HFFc6 (cell line): ENCODE data around the gene GAGE1. TPM values are rescaled to one million over a fixed set of nuclear protein-coding genes. Genes with fewer than 3 reads are reported as not detected.
"Not testable (repeated sequence)": the region's sequence is repeated elsewhere in the genome, so short reads cannot be mapped to it uniquely, and the experiment has no call there.

Experiments
- DNase-seq: peaks from one replicate; pipeline ENCODE4 v3.0.0-alpha.2; 2018
- H3K27ac Mint-ChIP-seq: 2 replicates; pipeline ENCODE4 v1.8.0; 2020; ENCODE audit warnings: mild to moderate bottlenecking, mixed read lengths
- H3K27me3 Mint-ChIP-seq: 2 replicates; pipeline ENCODE4 v1.8.0; 2021; ENCODE audit warnings: mild to moderate bottlenecking, moderate library complexity, mixed read lengths; ENCODE audit not compliant: insufficient read depth
- H3K36me3 Mint-ChIP-seq: 2 replicates; pipeline ENCODE4 v1.8.0; 2021; ENCODE audit warnings: low read depth, mixed read lengths
- H3K4me1 Mint-ChIP-seq: 2 replicates; pipeline ENCODE4 v1.8.0; 2020; ENCODE audit warnings: low read depth, mixed read lengths
- H3K4me3 Mint-ChIP-seq: 2 replicates; pipeline ENCODE4 v1.8.0; 2020; ENCODE audit warnings: mild to moderate bottlenecking, moderate library complexity, mixed read lengths
- H3K9me3 Mint-ChIP-seq: 2 replicates; pipeline ENCODE4 v1.8.0; 2020; ENCODE audit warnings: mild to moderate bottlenecking, mixed read lengths
- long read RNA-seq: library from polyadenylated mRNA; unstranded; transcript quantifications from one replicate; pipeline ENCODE4 v2.0.0, GENCODE V29; 2019
- total RNA-seq, 6 experiments: library from RNA; stranded (reverse); fragmentation: NEBNext Ultra II Directional; extraction: Animal tissue kit (Norgen Biotek cat#: 25700); gene quantifications; 2 replicates in 1 of 6; 3 replicates in 5 of 6; pipeline ENCODE4 v1.2.3, GENCODE V29; 2021

GAGE1 gene
- not detected for total RNA-seq
- long read RNA-seq, result 0 reads

- H3K9me3 Mint-ChIP-seq, H3K27ac Mint-ChIP-seq, H3K27me3 Mint-ChIP-seq, H3K36me3 Mint-ChIP-seq, H3K4me1 Mint-ChIP-seq, DNase-seq, H3K4me3 Mint-ChIP-seq: not testable (repeated sequence)
Measured at GRCh38 chrX:49598720-49599119, at the start of gene GAGE1. Gene GAGE1, plus strand, starts transcription at chrX:49599020. Its CDS starts 1,155 bp downstream, at chrX:49600175.

GRCh38 chrX:49550989-49551388 lies 47.8 kb upstream of the GAGE1 start, which contains the start of gene GAGE12E:
Gene GAGE12E, plus strand, starts transcription at chrX:49551289. Its CDS starts 1,155 bp downstream, at chrX:49552444.
- DNase-seq, H3K27ac Mint-ChIP-seq, H3K36me3 Mint-ChIP-seq, H3K4me1 Mint-ChIP-seq, H3K4me3 Mint-ChIP-seq, H3K27me3 Mint-ChIP-seq, H3K9me3 Mint-ChIP-seq: not testable (repeated sequence)

- not testable (repeated sequence) for H3K4me1 Mint-ChIP-seq, H3K27ac Mint-ChIP-seq, H3K27me3 Mint-ChIP-seq, H3K36me3 Mint-ChIP-seq, H3K9me3 Mint-ChIP-seq, DNase-seq, H3K4me3 Mint-ChIP-seq
Measured at GRCh38 chrX:49560542-49560941, 38.3 kb upstream of the GAGE1 start, which contains the start of gene GAGE12F. Gene GAGE12F, plus strand, starts transcription at chrX:49560842. Its CDS starts 1,155 bp downstream, at chrX:49561997.

- H3K9me3 Mint-ChIP-seq, DNase-seq, H3K27ac Mint-ChIP-seq, H3K27me3 Mint-ChIP-seq, H3K36me3 Mint-ChIP-seq, H3K4me3 Mint-ChIP-seq, H3K4me1 Mint-ChIP-seq: not testable (repeated sequence)
Measured at GRCh38 chrX:49568728-49569127, 30.1 kb upstream of the GAGE1 start.

- not testable (repeated sequence) for H3K4me3 Mint-ChIP-seq, H3K4me1 Mint-ChIP-seq, DNase-seq, H3K27me3 Mint-ChIP-seq, H3K36me3 Mint-ChIP-seq, H3K9me3 Mint-ChIP-seq, H3K27ac Mint-ChIP-seq
Measured at GRCh38 chrX:49569152-49569551, 29.7 kb upstream of the GAGE1 start.

- not testable (repeated sequence) for H3K27ac Mint-ChIP-seq, H3K27me3 Mint-ChIP-seq, H3K4me1 Mint-ChIP-seq, H3K36me3 Mint-ChIP-seq, H3K4me3 Mint-ChIP-seq, DNase-seq, H3K9me3 Mint-ChIP-seq
Measured at GRCh38 chrX:49570100-49570499, 28.7 kb upstream of the GAGE1 start, which contains the start of gene GAGE12G. Gene GAGE12G, plus strand, starts transcription at chrX:49570400. Its CDS starts 1,155 bp downstream, at chrX:49571555.

GRCh38 chrX:49579649-49580048 lies 19.2 kb upstream of the GAGE1 start, which contains the start of gene GAGE12H:
Gene GAGE12H, plus strand, starts transcription at chrX:49579949. Its CDS starts 1,155 bp downstream, at chrX:49581104.
- H3K4me1 Mint-ChIP-seq, H3K27ac Mint-ChIP-seq, H3K4me3 Mint-ChIP-seq, H3K27me3 Mint-ChIP-seq, H3K9me3 Mint-ChIP-seq, DNase-seq, H3K36me3 Mint-ChIP-seq: not testable (repeated sequence)

GRCh38 chrX:49589196-49589595 lies 9.6 kb upstream of the GAGE1 start, which contains the start of gene GAGE2A:
Gene GAGE2A, plus strand, starts transcription at chrX:49589496. Its CDS starts 1,155 bp downstream, at chrX:49590651.
- H3K27ac Mint-ChIP-seq, H3K27me3 Mint-ChIP-seq, H3K36me3 Mint-ChIP-seq, H3K4me3 Mint-ChIP-seq, DNase-seq, H3K4me1 Mint-ChIP-seq, H3K9me3 Mint-ChIP-seq: not testable (repeated sequence)

GRCh38 chrX:49589769-49590478 lies 8.9 kb upstream of the GAGE1 start:
- not testable (repeated sequence) for H3K4me3 Mint-ChIP-seq, DNase-seq, H3K4me1 Mint-ChIP-seq, H3K27me3 Mint-ChIP-seq, H3K9me3 Mint-ChIP-seq, H3K27ac Mint-ChIP-seq, H3K36me3 Mint-ChIP-seq

GRCh38 chrX:49590488-49590887 lies 8.3 kb upstream of the GAGE1 start:
- not testable (repeated sequence) for H3K9me3 Mint-ChIP-seq, H3K4me1 Mint-ChIP-seq, H3K27me3 Mint-ChIP-seq, H3K4me3 Mint-ChIP-seq, H3K27ac Mint-ChIP-seq, H3K36me3 Mint-ChIP-seq, DNase-seq
